ENCODE results near the gene NUP93.
"Not testable (repeated sequence)": the region's sequence is repeated elsewhere in the genome, so short reads cannot be mapped to it uniquely, and the experiment has no call there.

Gene NUP93

GRCh38 chr16:56779906-56780305 is 50.0 kb downstream of the NUP93 start:
- no peak for DNase-seq (ENCODE audit: low read depth)

- DNase-seq (ENCODE audit: low read depth) = peak; percentile 65
Measured at GRCh38 chr16:56780646-56781045, 50.7 kb downstream of the NUP93 start.

GRCh38 chr16:56781528-56781961 is 51.6 kb downstream of the NUP93 start:
- no peak for DNase-seq (ENCODE audit: low read depth)

DNA sequence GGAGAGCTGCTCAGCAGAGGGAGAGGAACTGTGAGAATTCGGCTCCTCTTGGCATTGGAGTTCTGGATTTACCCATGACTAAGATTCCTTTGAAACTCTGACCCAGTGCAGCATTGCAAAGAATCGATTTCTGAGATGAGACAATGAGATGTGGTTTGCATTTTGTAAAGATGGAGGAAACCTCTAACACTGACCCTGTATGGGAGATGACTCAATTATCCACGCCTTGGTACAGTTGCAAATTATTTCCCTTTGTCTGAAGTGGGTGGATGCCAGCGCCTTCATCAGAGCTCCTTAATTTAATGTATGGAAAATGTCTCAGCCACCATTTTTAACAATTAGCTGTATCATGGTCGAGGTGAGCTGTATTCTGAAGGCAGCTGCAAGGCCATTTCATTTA is 53.4 kb downstream of the NUP93 start:
- DNase-seq (ENCODE audit: low read depth) = no peak

DNA sequence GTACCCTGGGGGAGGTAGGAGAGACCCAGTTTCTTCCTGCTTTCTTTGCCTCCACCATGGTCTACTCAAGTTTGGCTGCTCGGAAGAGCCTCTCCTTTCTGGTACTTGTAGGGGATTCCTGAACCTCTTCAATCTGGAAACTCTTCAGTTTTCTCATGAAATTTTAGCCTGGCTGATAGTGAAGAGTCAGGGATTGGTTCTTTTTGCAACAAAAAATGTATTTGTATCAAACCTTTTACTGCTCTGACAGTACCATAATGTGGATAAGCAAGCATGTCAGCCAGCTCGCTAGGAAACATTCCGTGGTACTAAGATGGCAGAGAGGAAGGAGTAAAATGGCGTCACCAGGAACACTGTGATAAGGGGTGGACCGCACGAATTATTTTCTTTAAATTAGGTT is 55.4 kb downstream of the NUP93 start:
- no peak for DNase-seq (ENCODE audit: low read depth)

DNA sequence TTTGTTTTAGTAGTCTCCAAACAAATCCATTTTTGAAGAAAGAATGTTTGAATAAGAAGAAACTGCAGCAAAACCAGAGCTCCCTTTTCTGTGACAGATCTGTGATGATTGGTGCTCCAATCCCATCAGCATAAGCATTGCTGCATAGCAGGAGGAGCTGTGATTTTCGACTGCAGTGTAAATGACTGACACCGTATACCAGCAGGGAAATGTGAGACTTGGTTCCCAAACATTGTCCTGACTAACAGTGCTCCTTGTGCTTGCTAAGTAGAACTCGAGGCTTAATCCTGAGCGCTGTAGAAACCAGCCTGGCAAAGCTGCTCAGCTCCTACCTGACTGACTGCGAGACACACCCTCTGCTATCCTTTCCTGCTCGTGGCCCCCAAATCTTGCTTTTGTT is 57.2 kb downstream of the NUP93 start:
- DNase-seq (ENCODE audit: low read depth) = no peak

DNA sequence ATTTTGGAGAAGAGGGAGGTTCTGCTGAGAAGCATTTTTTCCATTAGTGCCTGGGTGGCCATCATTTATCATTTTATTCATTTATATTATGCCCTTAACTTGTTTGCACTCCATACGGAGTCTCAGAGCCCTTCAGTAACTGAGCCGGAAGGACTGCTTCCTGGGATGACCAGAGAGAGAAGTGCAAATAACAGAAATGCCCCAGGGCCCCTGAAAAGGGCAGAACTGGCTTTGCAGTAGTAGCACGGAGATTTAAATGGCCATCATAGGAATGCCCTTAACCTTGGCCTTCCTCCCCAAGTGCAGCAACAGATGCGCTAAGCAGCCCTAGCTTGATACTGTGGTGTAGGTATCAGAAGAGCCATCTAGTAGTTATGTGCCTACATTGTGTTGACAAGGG is 58.5 kb downstream of the NUP93 start:
- no peak for DNase-seq (ENCODE audit: low read depth)

DNA sequence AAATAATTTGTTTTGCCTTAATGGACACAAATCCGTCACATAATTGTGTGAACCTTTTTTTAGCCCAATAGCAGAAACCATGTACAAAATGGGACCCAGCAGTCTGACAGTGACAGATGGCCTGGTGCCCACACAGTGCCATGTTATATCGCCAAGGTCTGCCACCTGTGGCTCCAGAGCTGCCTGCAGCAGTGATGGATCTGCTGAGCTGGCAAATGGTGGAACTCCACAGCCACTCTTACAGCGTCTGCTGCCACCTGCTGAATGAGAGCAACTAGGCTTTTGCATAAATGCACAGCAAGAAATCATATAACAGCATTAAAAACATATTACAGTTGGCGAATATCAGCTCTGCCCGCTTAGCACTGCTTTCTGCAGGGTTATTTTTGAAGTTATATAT is 59.4 kb downstream of the NUP93 start:
- DNase-seq (ENCODE audit: low read depth) = peak; percentile 68

DNA sequence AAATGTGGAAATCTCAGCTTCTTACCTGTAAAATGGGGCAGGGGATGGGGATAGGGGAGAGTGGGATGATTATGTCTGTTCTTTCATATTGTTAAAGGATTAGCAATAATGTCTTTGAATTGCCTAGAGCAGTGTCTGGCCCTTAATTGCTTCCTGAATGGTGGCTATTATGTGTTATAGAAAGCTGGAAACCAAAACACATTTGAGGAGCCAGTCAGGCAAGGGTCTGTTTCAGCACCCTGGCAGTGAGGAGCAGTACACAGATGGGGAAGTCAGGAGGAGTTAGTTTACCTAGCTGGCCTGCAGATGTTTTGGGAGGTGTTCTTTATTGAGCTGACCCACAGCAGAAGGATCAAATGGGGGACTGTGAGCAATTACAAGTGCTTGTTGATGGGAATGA is 63.0 kb downstream of the NUP93 start:
- no peak for DNase-seq (ENCODE audit: low read depth)

- peak; percentile 57 for DNase-seq (ENCODE audit: low read depth)
Measured at GRCh38 chr16:56793492-56793891, 63.6 kb downstream of the NUP93 start.

GRCh38 chr16:56795011-56795410 is 65.1 kb downstream of the NUP93 start:
- DNase-seq (ENCODE audit: low read depth) = no peak

- DNase-seq (ENCODE audit: low read depth) = not testable (repeated sequence)
Measured at GRCh38 chr16:56797038-56797437, 67.1 kb downstream of the NUP93 start.

DNA sequence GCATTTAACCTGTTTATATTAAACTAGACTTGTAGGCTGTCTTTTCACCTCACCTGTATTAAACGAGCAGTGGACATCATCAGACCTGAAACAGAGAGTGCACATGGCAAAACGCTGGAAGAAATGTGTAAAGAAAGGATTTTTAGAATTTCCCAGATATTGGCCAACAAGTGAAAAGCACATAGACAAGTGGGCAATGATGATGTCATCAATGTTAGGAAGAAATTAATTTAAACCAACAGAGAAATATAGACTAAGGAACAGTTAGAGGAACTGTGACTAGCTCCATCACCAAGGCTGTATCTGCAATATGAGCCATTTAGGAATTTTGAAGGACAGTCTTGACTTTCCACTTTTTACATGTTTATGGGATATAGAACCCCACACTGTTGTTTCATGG is 67.9 kb downstream of the NUP93 start:
- DNase-seq (ENCODE audit: low read depth) = no peak

DNA sequence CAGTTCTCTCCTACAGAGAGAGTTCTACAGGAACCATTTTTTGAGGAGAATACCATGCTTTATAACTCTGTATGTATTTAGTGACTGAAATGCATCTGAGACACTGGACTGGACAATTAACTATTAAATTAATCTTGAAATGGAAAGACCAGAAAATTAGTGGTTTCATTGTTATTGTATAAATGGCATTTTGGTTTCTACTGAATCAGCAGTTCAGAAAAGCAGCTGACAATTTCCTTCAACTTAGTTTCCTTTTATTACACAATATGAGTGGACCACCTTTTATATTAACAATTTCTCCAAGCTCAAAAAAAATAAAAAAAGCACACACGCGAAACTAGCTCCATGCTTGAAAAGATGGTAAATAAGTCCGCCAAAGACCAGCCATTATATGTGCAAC is 69.0 kb downstream of the NUP93 start:
- DNase-seq (ENCODE audit: low read depth) = no peak

DNA sequence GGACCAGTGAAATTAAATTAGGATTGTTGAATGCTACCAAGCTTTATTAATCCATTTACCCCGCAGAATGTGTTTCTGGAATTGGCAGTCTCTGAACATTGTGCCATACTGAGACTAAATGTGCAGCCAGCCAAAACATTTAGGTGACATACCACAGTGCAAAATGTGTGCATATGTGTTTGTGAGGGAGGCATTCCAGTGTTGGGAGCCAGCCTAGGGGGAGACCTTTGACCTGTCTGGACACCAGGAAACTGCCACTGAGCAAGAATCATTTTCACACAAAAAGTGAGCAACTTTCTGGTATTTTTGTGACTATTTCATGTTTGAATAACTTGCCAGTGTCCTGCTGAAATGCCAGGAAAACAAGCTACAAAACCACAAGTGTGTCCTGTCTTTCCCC is 70.4 kb downstream of the NUP93 start:
- DNase-seq (ENCODE audit: low read depth) = no peak

DNA sequence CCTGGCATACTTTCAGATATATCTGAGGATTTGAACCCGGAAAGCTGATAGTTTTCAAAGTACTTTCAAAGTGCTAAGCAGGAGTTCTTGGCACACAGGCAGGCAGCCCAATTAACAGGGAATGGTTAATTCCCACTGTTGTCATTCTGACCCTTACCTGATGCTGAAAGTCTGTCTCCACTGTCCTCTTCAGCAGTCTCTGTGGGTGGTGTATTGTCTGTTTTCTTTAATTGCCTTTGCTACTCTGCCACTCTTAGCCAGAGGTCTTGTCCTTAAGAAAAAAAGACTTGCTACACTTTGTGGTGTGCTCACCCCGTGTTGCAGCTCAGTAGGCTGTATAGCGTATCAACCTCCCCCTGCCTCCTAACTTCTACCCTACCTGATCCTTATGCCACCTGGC is 71.8 kb downstream of the NUP93 start:
- DNase-seq (ENCODE audit: low read depth) = no peak

DNA sequence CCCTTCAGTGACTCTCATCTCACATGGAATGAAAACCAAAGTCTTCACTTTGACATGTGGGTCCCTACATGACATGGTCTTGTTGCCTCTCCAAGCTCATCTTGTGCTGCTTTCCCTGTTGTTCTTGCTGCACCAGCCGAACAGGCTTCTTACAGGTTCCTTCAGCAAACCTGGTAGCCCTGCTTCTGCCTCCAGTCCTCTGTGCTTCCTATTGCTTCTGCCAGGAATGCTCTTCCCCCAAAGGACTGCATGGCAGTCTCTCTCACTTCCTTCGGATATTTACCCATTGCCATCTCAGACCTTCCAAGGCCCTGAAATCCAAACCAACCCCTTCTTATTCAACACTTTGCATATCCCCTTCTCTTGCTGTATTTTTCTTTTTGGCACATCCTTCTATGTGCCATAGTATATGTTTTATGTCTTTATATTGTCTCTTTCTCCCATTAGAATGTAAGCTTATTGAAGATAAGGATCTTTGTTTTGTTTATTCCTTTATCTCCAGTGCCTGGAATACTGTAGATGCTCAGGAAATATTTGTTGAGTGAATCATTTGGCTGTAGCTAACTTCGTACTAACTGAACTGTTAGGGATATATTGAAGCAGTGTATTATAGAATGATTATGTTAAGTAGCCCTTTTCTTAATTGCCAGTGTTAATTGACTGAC is 77.2 kb downstream of the NUP93 start:
- DNase-seq (ENCODE audit: low read depth) = peak; percentile 77

GRCh38 chr16:56807676-56808067 is 77.7 kb downstream of the NUP93 start:
- DNase-seq (ENCODE audit: low read depth) = not testable (repeated sequence)

- DNase-seq (ENCODE audit: low read depth) = no peak
Measured at GRCh38 chr16:56810954-56811353, 81.0 kb downstream of the NUP93 start.

- not testable (repeated sequence) for DNase-seq (ENCODE audit: low read depth)
Measured at GRCh38 chr16:56811602-56812001, 81.7 kb downstream of the NUP93 start.

- peak; percentile 67 for DNase-seq (ENCODE audit: low read depth)
Measured at GRCh38 chr16:56812884-56813283, 83.0 kb downstream of the NUP93 start.

DNA sequence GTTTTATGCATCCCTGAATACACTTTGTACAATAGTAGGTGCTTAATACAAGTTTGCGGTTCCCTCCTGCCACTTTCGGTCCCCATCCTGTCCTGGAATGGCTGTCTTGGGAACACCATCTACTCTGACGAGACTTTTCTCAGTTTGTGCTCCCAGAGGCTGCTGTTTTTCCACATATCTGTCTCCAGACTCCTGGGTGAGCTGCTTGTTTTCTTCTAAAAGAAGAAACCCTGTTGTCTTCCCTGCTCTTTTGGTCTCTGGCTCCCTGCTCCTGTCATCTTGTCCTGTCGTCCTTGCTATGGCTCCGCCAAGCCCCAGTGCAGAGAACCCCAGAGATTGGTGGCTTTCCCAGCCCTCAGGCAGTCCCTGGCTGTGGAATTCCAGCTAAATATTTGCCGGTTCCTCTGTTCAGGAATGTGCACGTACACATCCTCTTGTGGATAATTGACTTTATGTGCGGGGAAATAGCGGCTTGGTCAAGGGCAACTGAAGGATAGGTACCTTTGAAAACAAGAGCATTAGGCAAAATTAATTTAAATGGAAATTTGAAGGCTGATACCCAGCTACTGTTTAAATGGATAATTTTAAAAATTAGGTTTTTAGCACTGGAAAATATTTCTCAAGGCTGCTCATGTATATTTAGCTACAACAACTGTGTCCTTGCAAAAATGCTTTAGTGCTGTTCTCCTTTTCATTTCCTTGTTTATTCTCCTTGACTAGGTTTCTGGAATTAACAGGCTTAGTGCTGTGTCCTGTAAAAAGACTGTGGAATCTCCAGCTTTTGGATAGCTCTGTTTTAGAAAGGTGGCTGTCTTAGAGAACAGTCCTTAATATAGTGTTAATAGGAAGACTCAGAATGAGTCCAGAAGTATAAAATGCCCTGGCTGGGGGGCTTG is 84.9 kb downstream of the NUP93 start:
- no peak for DNase-seq (ENCODE audit: low read depth)

- DNase-seq (ENCODE audit: low read depth) = no peak
Measured at GRCh38 chr16:56815721-56816120, 85.8 kb downstream of the NUP93 start.

DNA sequence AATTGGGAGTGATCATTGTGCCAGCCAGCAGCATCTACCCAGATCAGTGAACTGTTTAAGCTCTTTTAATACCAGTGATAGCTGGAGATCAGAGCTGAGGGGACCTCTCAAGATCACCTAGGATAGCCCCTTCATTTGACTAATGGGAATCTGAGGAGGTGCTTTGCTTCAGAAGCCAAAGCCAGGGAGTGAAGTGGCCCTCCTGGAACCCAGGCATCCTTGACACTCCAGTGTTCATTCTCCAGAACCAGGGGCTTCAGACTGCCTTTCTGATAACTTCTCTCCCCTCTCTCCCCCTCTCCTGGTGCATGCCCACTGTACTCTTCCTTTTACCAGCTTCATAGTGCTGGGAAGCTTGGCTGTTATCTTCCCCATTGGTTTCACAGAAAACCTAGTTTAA is 87.1 kb downstream of the NUP93 start:
- no peak for DNase-seq (ENCODE audit: low read depth)
